ENCODE data around the gene CREBBP.

The CREBBP gene

GRCh38 chr16:3690470-3690928 is 190.0 kb downstream of the CREBBP start:
- DNase-seq = peak; percentile 91
- H3K36me3 ChIP-seq = peaks cover 57% of the 10 kb centered on the region
- no peak overlapping the region for H3K4me3 ChIP-seq (ENCODE audit: low read depth, low read length)
- peak; percentile 92 for TF ChIP-seq CTCF (IDR thresholded peaks at IDR 0.05; ENCODE audit: low read depth, low read length)
- H3K27me3 ChIP-seq (ENCODE audit: insufficient read depth, low read depth, severe bottlenecking) = no peaks in the 10 kb centered on the region
- H3K9me3 ChIP-seq (ENCODE audit: severe bottlenecking) = no peaks in the 10 kb centered on the region
- no peak overlapping the region for H3K27ac ChIP-seq

GRCh38 chr16:3689731-3690130 is 190.8 kb downstream of the CREBBP start:
- Histone ChIP-seq H3K36me3 (peaks cover 60% of the 10 kb centered on the region), H3K9me3 (ENCODE audit: severe bottlenecking) (no peaks in the 10 kb centered on the region), H3K4me3 (ENCODE audit: low read depth, low read length) (no peak overlapping the region), H3K27me3 (ENCODE audit: insufficient read depth, low read depth, severe bottlenecking) (no peaks in the 10 kb centered on the region), H3K27ac (no peak overlapping the region)
- no peak for TF ChIP-seq CTCF (IDR thresholded peaks at IDR 0.05; ENCODE audit: low read depth, low read length)
- DNase-seq = no peak

- no peak overlapping the region for H3K4me3 ChIP-seq (ENCODE audit: low read depth, low read length)
- H3K36me3 ChIP-seq = peaks cover 71% of the 10 kb centered on the region
- no peak overlapping the region for H3K27ac ChIP-seq
- no peaks in the 10 kb centered on the region for H3K27me3 ChIP-seq (ENCODE audit: insufficient read depth, low read depth, severe bottlenecking)
- TF ChIP-seq CTCF (IDR thresholded peaks at IDR 0.05; ENCODE audit: low read depth, low read length) = no peak
- H3K9me3 ChIP-seq (ENCODE audit: severe bottlenecking) = no peaks in the 10 kb centered on the region
- DNase-seq = no peak
Measured at GRCh38 chr16:3687792-3688191, 192.7 kb downstream of the CREBBP start.

- Histone ChIP-seq H3K4me3 (ENCODE audit: low read depth, low read length) (no peak overlapping the region), H3K27me3 (ENCODE audit: insufficient read depth, low read depth, severe bottlenecking) (no peaks in the 10 kb centered on the region), H3K9me3 (ENCODE audit: severe bottlenecking) (no peaks in the 10 kb centered on the region), H3K27ac (no peak overlapping the region), H3K36me3 (peaks cover 79% of the 10 kb centered on the region)
- no peak for DNase-seq
- TF ChIP-seq CTCF (IDR thresholded peaks at IDR 0.05; ENCODE audit: low read depth, low read length) = no peak
Measured at GRCh38 chr16:3687021-3687420, 193.5 kb downstream of the CREBBP start.

- H3K27me3 ChIP-seq (ENCODE audit: insufficient read depth, low read depth, severe bottlenecking) = no peaks in the 10 kb centered on the region
- DNase-seq = no peak
- no peak for TF ChIP-seq CTCF (IDR thresholded peaks at IDR 0.05; ENCODE audit: low read depth, low read length)
- no peak overlapping the region for H3K4me3 ChIP-seq (ENCODE audit: low read depth, low read length)
- H3K27ac ChIP-seq = no peak overlapping the region
- peaks cover 93% of the 10 kb centered on the region for H3K36me3 ChIP-seq
- H3K9me3 ChIP-seq (ENCODE audit: severe bottlenecking) = no peaks in the 10 kb centered on the region
Measured at GRCh38 chr16:3681206-3681605, 199.3 kb downstream of the CREBBP start.

- peaks cover 92% of the 10 kb centered on the region for H3K36me3 ChIP-seq
- DNase-seq = no peak
- no peak overlapping the region for H3K27ac ChIP-seq
- TF ChIP-seq CTCF (IDR thresholded peaks at IDR 0.05; ENCODE audit: low read depth, low read length) = no peak
- H3K27me3 ChIP-seq (ENCODE audit: insufficient read depth, low read depth, severe bottlenecking) = no peaks in the 10 kb centered on the region
- no peak overlapping the region for H3K4me3 ChIP-seq (ENCODE audit: low read depth, low read length)
- no peaks in the 10 kb centered on the region for H3K9me3 ChIP-seq (ENCODE audit: severe bottlenecking)
Measured at GRCh38 chr16:3677994-3678393, 202.5 kb downstream of the CREBBP start.

Measured in WERI-Rb-1 (cell line).